ENCODE data around the gene POMT2.
"Not testable (repeated sequence)": the region's sequence is repeated elsewhere in the genome, so short reads cannot be mapped to it uniquely, and the experiment has no call there.

The POMT2 gene

GRCh38 chr14:77320238-77320935, at the start of gene POMT2:
TSS of gene POMT2 (minus strand) at chr14:77320883. CDS start at chr14:77320681, 202 bp downstream.
- in situ Hi-C loops (cut with MboI; ENCODE audit: low sequenced_read_pairs), result no loop called here

- in situ Hi-C loops (cut with MboI; ENCODE audit: low sequenced_read_pairs), result no loop called here
Measured at GRCh38 chr14:77369285-77369684, 48.6 kb upstream of the POMT2 start.

- in situ Hi-C loops (cut with MboI; ENCODE audit: low sequenced_read_pairs), result no loop called here
Measured at GRCh38 chr14:77364146-77364545, 43.5 kb upstream of the POMT2 start.

- in situ Hi-C loops (cut with MboI; ENCODE audit: low sequenced_read_pairs), result no loop called here
Measured at GRCh38 chr14:77359626-77360025, 38.9 kb upstream of the POMT2 start.

GRCh38 chr14:77356899-77357298, 36.2 kb upstream of the POMT2 start:
- in situ Hi-C loops (cut with MboI; ENCODE audit: low sequenced_read_pairs), result no loop called here

GRCh38 chr14:77355811-77356210, 35.1 kb upstream of the POMT2 start:
- in situ Hi-C loops (cut with MboI; ENCODE audit: low sequenced_read_pairs), result no loop called here

GRCh38 chr14:77353469-77354141, 32.9 kb upstream of the POMT2 start:
- in situ Hi-C loops (cut with MboI; ENCODE audit: low sequenced_read_pairs), result no loop called here

- in situ Hi-C loops (cut with MboI; ENCODE audit: low sequenced_read_pairs), result no loop called here
Measured at GRCh38 chr14:77347751-77348150, 27.1 kb upstream of the POMT2 start.

- in situ Hi-C loops (cut with MboI; ENCODE audit: low sequenced_read_pairs), result no loop called here
Measured at GRCh38 chr14:77346495-77346894, 25.8 kb upstream of the POMT2 start.

GRCh38 chr14:77344377-77344996, 23.8 kb upstream of the POMT2 start:
- in situ Hi-C loops (cut with MboI; ENCODE audit: low sequenced_read_pairs), result no loop called here

- in situ Hi-C loops (cut with MboI; ENCODE audit: low sequenced_read_pairs), result no loop called here
Measured at GRCh38 chr14:77343662-77344061, 23.0 kb upstream of the POMT2 start.

GRCh38 chr14:77342726-77343397, 22.2 kb upstream of the POMT2 start:
- in situ Hi-C loops (cut with MboI; ENCODE audit: low sequenced_read_pairs), result no loop called here

GRCh38 chr14:77340389-77340788, 19.7 kb upstream of the POMT2 start:
- in situ Hi-C loops (cut with MboI; ENCODE audit: low sequenced_read_pairs), result no loop called here

- in situ Hi-C loops (cut with MboI; ENCODE audit: low sequenced_read_pairs), result no loop called here
Measured at GRCh38 chr14:77339407-77339806, 18.7 kb upstream of the POMT2 start.

- in situ Hi-C loops (cut with MboI; ENCODE audit: low sequenced_read_pairs), result no loop called here
Measured at GRCh38 chr14:77338302-77338701, 17.6 kb upstream of the POMT2 start.

- in situ Hi-C loops (cut with MboI; ENCODE audit: low sequenced_read_pairs), result no loop called here
Measured at GRCh38 chr14:77337880-77338279, 17.2 kb upstream of the POMT2 start.

GRCh38 chr14:77337255-77337654, 16.6 kb upstream of the POMT2 start:
- in situ Hi-C loops (cut with MboI; ENCODE audit: low sequenced_read_pairs), result not testable (repeated sequence)

GRCh38 chr14:77335576-77335975, 14.9 kb upstream of the POMT2 start:
- in situ Hi-C loops (cut with MboI; ENCODE audit: low sequenced_read_pairs), result no loop called here

- in situ Hi-C loops (cut with MboI; ENCODE audit: low sequenced_read_pairs), result no loop called here
Measured at GRCh38 chr14:77329872-77330271, 9.2 kb upstream of the POMT2 start.

- in situ Hi-C loops (cut with MboI; ENCODE audit: low sequenced_read_pairs), result no loop called here
Measured at GRCh38 chr14:77327111-77327510, 6.4 kb upstream of the POMT2 start.

GRCh38 chr14:77325746-77326094, 5.0 kb upstream of the POMT2 start:
- in situ Hi-C loops (cut with MboI; ENCODE audit: low sequenced_read_pairs), result no loop called here
